Stimulated activated CD8-positive, alpha-beta memory T cell treated with anti-CD3 and anti-CD28 coated beads, Interleukin-15, amount 100 ng/mL, for 48 hours (primary cell): Measurements from ENCODE around the gene HESX1.

Experiments used
- DNase-seq, 2 donors: peaks; one replicate each; pipeline ENCODE4 v3.0.0-alpha.2; 2020; ENCODE audit warnings: low read depth in 2 of 2

The HESX1 gene

DNA sequence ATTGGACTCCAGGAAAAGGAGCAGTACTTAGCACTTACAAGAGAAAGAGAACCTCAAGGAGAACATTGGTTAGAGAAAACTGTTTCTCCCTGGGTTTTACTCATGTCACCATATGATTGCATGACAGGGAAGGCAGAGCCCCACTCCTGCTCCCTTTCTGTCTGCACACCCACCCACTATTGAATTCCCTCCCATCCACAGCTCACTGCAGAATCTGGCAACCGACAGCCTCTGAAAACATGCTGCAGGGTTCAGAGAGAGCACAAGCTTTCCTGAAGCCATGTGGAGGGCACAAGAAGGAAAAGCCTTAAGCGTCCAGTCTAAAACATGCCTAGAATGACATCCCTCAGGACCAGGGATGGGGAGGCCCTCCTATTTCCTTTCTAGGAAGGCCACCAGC is 31.6 kb downstream of the HESX1 start:
- no peak for DNase-seq

DNA sequence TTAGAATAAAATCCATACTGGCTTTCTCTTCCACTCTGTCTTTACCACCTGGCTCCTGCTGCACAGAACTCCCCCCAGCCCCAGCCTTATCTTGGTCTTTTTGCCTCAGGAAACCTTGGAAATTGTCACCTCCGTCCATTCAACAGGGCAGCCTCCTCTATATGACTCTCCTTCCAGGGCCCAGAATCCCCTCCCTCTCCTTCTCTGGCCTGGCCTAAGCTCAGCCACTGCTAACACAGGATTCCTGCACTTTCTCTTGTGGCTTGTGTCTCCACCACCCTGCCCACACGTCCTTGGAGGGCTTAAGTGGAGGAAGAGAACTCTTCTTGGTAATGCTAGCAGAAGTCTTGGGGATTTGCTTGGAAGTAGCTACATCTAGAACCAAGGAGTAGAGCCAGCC is 33.1 kb downstream of the HESX1 start:
- DNase-seq, result no peak

DNA sequence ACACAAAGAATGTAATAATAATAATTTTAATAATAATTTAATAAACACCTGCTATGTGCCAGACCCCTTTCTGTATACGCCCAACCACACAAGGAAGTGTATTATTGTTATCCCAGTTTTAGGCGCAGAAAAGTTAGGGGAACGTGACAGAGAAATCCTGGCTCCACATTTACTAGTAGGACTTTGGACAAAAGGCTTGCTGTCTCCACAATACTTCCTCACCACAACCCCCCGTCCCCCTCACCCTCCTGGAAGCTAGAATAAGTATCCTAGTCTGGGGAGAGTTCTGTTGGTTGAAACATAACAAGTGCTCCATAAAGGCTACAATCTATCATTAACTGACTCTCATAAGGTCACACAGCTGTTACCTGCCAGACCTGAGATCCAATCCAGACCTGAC is 34.1 kb downstream of the HESX1 start:
- no peak for DNase-seq

DNA sequence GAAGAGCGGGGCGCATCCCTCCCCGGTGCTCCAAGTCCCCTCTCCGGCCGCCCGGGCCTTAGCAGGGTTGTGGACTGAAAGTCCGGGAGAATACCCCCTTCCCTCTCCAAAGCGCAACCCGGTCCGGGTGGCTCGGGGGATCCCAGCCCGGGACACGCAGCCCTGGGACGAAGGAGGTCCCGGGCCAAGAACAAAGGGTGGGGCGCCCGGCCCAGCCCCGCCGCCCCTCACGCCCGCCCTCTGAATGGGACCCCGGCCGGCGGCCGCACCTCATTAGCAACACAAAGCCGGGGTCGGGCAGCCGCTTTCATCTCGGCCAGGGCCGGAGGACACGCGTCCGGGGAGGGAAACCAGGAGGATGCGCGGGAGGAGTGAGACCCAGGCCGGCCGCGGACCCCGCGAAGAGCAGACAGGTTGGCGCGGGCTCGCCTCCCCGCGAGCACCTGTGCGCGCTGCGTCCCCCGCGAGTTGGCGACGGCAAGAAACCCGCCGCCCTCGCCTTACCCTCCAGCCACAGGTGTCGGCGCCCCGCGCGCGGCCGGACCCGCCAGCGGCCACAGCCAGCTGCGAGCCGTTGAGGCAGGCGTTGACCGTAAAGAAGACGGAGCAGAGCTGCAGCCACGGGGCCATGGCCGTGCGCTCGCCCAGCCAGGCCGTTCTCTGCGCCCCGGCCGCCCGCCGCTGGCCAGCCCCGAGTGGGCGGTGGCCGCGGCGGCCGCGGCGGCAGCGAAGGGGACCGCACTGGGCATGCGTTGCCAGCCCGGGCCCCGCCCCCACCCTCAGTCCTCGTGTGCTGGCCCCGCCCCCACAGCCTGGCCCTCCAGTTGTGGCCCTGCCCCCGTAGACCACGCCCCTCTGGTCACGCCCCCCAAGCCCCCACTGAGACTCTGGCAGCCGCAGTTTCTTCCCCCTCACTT is 34.9 kb downstream of the HESX1 start, which contains the start of gene IL17RD:
Gene IL17RD (minus strand): TSS at position 697 of the 917 bp plus-strand sequence. CDS start 67 bp downstream, at position 630.
- peak; percentile 51 to 56 for DNase-seq

DNA sequence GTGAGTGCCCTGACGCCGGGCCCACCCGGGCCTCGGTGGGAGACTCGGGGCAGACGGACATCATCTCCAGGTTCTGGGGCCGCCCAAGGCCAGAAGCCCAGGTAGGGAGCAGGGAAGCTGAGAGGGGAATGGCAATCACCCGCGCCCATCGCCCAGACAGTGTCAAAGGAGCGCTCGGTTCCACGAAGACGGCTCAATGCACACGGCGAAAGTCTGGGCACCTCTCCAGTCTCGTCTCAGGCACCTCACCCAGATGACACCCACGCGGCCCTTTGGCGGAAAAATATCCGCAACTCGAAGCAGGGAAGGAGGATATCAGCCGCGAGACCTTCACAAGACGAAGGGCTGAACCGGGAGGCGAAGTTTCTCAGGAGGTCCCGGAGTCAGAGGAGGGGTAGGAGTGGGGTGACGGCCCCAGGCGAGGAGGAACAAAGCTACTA is 35.5 kb downstream of the HESX1 start:
- DNase-seq, result no peak

DNA sequence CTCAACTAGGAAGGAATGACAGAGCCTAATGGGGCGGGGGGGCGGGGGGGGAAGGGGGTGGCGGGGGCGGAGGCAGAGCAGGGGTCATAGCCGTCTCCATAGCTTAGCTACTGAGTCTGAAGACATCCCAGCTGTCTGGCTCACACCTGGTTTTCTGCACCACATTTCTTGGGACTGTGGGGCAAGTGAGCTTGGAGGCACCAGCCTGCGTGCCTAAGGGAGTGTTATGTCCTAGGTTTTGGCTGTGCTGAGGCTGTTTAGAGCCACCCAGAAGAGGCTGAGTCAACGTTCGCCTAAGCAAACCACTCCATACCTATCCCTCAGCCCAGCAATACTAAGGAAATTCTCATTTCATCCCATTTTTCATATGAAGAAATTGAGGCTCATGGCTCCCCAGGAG is 36.0 kb downstream of the HESX1 start:
- DNase-seq, result no peak

DNA sequence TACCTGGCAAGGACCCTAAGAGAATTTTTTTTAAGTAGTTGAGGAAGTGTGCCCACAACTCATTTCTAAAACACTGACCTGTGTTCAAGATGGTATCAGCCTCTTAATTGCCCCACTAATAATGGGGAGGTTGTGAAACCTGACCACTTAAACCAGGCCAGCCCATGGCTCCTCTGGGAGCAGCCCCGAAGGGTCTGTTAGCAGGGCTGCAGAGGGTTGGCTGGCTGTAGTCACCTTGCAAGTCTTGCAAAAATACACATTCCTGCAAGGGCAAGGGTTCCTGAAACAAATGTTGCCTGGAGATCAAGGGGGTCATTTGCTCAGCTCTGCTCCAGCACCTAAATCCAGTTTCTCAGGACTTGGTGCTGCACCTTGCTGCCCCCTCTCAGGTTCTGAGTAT is 37.9 kb downstream of the HESX1 start:
- DNase-seq, result no peak

DNA sequence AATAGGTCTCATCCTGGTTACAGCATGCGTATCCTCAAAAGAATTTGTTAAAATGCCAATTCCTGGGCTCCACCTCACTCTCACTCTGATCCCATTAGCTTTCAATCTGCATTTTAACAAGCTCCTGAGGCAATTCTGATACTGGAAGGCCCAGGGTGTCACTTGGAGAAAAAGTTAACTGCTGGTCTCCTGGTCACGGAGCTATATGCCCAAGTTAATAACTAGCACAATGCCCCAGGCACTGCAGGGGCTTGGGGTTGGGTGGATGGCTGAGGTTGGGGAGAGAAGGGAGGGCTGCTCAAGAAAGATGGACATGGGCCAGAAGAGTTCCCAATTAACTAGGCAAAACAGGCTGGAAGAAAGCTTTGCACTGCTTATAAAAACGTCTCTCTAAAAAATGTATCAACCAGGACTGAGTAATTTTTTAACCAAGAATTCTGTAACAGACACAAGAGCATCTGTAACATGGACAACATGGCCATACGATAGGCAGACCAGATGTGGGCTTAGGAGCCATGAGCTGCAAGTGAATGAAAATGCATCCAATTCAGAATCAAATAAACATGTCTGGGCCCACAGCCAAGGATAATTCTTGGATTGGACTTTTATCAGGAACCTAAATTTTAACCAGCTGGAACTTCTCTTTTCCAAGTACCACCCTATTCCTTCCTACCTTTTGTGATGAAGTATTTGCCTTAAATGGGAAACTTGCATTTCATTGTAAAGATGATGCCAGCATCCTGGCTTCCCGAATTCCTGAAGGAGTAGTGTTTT is 38.8 kb downstream of the HESX1 start:
- no peak for DNase-seq

DNA sequence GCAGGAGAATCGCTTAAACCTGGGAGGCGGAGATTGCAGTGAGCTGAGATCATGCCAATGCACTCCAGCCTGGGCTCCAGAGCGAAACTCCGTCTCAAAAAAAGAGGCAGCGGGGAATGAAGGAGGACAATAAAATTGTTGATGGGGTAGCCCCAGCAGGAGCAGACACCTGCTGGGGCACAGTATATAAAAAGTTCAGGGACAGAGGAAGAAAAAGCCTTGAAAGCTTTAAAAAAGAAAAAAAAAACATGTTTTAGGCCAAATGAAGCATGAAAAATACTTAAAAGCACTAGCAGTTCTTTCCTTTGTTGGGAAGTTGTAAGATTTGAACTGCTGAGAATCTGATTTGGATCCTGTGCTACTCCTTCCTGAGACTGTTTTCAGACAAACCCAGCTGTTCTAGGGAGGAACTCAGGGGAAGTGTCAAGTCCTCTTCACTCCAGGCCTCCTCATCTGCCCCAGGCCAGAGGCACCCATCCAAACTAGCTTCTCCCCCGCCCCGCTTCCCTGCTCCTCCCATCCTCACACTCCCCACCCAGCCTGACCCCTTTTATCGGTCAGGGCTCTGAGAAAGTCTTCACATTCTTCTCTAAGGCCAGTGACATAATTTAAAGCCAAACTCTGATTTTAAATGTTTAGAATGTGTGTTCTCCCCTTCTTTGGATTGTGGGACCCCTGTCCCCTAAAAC is 39.6 kb downstream of the HESX1 start:
- no peak for DNase-seq

DNA sequence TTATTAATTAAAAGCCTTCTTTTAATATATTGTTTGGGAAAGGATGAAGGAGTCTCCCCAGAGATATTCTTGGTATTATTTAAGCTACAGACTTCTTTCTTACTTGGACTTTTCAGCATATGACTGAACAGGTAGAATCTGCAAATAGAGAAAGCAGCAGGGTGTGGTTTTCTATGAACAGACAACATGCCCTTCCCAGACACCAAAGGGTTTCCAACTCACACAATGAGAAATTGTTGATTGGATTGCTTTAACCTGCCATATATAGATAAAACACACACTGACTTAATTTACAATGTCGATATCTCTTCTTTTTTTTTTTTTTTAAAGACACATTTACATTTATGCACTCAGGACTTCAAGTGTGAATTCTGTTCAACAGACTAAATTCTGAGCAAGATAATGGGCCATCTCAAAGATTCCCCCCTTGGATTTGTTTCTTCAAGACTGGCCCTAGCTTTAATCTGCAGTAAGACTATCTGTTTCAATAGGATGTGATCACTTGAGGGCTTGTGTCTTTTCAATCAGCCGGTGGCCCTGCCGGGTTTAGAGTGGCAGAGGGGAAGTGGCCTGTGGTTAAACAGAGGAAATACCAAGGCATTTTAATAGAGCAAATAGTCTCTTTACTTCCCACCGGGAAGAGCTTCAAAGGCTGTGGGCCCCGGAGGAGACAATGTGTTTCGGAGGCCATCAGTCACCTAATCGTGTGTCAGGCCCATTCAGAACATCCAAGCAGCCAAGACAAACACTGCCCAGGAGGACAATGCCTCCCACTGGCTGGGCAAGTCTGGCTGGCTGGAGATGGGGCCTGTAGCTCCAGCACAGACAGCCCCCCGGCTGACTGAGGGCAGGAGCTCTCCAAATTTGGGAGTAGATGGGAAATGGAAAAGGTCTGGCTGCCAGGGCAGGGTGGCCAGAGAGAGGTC is 40.7 kb downstream of the HESX1 start:
- DNase-seq, result no peak

DNA sequence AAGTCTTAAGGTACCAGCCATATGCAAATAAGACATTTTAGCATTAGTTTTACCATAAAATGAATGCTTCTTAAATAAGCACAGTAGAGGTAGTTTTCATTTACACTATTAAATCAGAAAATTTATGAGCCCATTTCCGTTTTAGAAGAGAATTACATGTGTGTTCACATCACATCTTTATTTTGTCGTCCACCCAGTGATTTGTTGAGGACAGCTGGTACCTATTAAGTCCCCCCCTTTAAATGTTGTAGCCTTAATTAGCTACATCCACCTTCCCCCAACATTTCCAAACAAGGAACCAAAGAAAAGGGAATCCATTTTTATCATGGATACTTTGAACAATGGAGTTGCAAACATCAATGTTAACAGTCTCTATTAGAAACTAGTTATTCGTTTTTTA is 41.5 kb downstream of the HESX1 start:
- no peak for DNase-seq

DNA sequence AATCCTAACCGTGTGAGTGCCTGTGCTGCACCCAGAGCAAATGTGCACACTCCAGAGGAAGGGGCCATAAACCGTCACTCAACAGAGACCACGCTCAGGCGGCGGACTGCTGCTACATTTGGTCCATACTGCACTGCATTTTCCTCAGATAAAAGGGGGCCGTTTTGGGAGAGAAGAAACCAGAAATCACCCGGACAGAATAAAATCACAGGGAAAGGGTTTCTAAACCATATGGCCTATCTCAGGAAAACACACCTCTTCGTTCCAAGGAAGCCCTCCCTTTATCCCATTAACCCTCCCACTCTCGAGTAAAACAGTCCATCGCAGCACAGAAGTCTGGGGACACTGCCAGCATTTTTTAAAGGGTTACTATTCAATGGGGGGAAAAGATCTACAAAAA is 42.2 kb downstream of the HESX1 start:
- DNase-seq, result no peak

DNA sequence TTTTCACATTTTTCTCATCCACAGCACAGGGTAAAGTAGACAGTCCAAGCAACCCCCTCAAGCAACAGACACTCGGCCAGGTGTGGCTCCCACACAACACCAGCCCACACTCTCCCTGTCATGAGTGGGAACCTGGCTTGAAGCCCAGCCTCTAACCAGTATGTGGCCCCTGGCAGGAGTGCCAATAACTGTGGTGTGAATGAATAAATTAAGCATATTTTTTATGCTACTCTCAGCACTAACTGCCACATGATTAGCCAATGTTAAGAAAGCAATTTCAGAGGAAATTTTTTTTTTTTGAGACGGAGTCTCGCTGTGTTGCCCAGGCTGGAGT is 44.5 kb downstream of the HESX1 start:
- DNase-seq, result no peak

DNA sequence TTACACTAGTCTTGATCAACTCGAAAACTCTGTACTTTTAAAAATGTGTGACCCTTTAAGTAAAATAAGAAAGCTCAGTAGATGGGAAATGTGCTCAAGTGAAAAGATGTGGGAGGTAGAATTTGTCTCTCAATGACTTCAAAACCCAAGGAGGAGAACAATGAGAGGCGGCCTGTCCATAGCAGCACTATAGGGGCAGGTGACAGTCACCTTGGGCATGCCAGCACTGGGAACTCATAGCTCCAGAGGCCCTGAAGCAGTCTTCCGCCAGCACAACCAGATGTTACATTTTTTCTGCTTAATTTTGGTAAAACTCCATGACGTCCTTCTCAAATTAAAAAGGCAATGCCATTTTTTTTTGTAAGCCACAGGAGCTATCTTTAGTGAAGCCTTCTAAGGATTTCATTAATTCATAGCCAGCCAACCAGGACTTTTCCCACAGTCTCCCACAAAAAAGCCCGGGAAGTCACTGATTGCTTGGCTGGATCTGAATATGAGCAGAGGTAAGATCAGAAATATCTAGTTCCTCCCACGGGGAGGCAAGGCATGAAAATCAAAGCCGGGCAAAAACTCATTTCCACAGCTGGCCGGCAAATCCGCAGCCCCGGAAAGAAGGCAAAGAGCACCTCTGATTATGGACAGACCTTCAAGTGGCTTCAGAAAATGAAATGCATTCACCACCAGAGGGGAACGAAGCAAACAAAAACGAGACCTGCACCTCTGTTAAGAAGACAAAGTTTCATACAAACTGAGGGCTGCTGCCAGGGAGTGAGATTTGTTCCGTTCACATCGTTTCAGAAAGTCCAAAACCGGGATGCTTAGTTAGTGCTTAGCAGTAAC is 45.1 kb downstream of the HESX1 start:
- no peak for DNase-seq

DNA sequence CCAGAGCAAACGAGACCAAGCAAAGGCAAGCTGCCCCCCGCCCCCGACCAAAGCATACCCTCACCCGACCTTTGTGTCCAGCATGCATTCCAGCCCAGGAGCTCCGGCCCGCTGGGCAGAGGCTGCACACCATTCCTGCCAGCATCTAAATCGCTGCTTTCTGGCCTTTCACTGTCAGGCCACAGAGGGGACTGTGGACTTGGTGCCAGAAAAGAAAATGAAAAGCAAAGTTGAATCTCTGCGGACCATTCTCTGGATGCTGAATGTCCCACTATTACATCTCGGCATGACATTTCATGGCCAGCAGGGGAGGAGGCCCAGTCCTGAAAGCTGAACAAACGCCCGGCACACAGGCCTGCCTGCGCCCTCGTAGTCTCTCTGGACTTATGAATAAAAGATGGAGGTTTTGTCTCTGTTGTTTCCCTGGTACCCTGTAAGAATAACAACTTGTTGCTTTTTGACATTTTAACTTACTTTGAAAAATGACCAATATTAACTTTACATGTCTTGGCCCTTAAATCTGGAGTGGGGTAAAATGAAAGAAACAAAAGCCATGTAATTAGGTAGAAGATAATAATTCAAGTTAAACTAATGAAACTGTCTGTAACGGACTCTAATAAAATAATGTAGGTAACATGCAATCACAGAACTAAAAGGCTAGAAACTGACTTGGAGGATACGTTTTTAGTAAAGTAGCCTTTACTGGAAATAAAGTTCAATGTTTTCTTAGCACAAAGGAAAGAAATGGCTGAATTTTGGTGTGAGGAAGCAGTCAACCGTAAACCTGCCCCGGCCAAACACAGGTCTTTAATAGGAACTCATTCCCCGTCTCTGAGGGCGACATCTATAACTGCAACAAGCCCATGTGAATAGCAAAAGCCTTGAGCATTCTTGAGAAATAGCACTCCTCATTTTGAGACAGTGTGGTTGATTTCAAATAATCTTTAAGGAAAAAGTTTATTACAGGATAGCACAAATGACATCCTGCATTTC is 47.3 kb downstream of the HESX1 start:
- DNase-seq, result no peak

DNA sequence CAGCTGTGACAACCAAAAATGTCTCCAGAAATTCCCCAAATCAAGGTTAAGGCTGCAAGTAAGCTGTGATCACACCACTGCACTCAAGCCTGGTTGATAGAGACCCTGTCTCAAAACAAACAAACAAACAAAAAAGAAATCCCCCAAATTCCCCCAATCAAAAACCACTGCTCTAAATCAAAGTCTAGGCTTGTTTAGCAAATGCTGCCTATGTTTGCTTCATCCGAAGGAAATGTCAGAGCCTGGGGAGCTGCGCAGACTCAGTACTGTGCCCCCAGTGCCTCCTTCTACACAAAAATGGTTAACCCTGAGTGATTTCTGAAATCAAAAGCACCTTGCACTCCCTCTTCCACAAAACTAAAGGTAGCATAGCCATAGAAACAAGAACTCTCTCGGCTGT is 48.0 kb downstream of the HESX1 start:
- DNase-seq, result no peak

DNA sequence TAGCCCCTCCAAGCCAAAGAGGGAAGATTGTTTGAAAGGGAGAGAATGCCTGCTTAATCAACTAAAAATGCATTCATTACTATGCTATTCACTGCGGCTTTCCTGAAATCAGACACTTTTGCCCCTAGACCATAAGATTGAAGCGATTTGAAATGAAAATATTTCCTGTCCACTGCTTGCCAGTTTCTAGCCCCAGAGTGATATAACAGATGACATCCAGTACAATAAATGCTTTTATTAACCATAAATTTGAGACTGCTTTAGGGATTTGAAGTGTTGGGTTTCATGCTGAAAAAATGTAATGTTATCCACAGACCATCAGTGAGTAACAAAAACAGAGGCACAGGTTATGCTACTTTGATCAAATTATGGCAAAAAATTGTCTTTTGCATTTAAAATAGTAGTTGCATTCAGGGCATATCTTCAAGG is 48.7 kb downstream of the HESX1 start:
- no peak for DNase-seq

DNA sequence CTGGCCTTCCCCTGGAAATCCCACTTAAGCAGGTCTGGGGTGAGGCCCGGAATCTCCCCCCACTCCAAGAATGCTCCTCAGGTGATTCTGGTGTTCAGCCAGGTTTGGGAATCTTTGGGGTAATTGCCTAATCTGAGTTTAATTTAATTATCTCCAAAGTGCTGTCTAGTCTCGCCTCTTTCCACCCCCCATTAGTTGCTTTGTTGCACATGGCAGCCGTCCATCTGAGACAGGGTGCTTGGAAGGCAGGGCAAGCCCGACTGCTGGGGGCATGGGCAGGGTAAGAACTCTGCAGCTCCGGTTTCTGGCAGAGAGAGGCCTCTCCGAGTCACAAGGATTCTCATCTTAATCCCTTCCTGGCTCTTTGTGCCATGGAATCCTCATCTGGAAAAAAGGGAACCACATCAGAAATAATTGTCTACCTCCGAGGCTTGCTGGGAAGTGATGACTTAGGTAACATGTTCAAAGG is 49.6 kb downstream of the HESX1 start:
- DNase-seq, result no peak
